K562 (cell line): Measurements from ENCODE around the gene MSX1. TPM values are rescaled to one million over a fixed set of nuclear protein-coding genes. Genes with fewer than 3 reads are reported as not detected.
A peak's percentile ranks its signal among the peaks of the same experiment; 100 is the strongest.

Experiments
- ATAC-seq: fragments of 200-7000 bp; cut with Tn5 transposase; 3 replicates; pipeline ENCODE4 v1.9.1; 2020; ENCODE audit warnings: moderate library complexity
- BruUV-seq: library from RNA; stranded (reverse); fragments of 400-500 nt; replicated peaks from 2 replicates; lab custom pipeline; 2021; lab: Mats Ljungman, UMichigan
- CTCF ChIA-PET: fragments of 300-600 bp; formaldehyde crosslinking; extraction: SDS; loops from one replicate; lab custom pipeline; 2021; ENCODE audit warnings: low intra/inter-chr PET ratio; lab: Yijun Ruan, JAX
- POLR2A ChIA-PET: fragments of 300-600, 350-650 bp; sonication (Branson Sonifier 250); formaldehyde crosslinking; extraction: SDS; loops from one replicate; lab custom pipeline; 2021; ENCODE audit warnings: antibody characterized with exemption, inconsistent platforms; lab: Yijun Ruan, JAX
- DNase-seq, 4 experiments: peaks; one replicate each; pipeline versions ENCODE4 v3.0.0 to v3.0.0-alpha.2; 2011 to 2018; ENCODE audit warnings: low spot score in 3 of 4, mixed read lengths in 3 of 4; ENCODE audit errors: extremely low read depth in 1 of 4
- FAIRE-seq: peaks from 2 replicates; lab custom pipeline; 2011; peaks lifted over from hg19 to GRCh38; lab: Jason Lieb, UNC
- H2AFZ ChIP-seq: 2 replicates; pipeline ENCODE4 v1.6.0; 2011; ENCODE audit warnings: low read depth, low read length, control low read depth, inconsistent platforms
- H3K27ac ChIP-seq: fragments of 200-600 bp; 3 replicates; pipeline ENCODE4 v1.8.0; 2011; ENCODE audit warnings: low read depth, mild to moderate bottlenecking, control low read depth, inconsistent platforms, low read length, moderate library complexity, mixed read lengths; ENCODE audit errors: extremely low read depth
- H3K27me3 ChIP-seq, 2 experiments: fragments of 300-600 bp in 1 of 2; 2 replicates in 1 of 2; 3 replicates in 1 of 2; pipeline versions ENCODE4 v1.6.0 to v1.8.0; 2011; ENCODE audit warnings: inconsistent platforms in 2 of 2, low read length in 2 of 2, mild to moderate bottlenecking in 1 of 2, mixed read lengths in 1 of 2, moderate library complexity in 1 of 2; ENCODE audit not compliant: control insufficient read depth in 2 of 2, insufficient read depth in 2 of 2
- H3K36me3 ChIP-seq: fragments of 300-600 bp; 3 replicates; pipeline ENCODE4 v1.8.0; 2011; ENCODE audit warnings: mild to moderate bottlenecking, low read length, inconsistent platforms; ENCODE audit not compliant: control insufficient read depth, insufficient read depth
- H3K4me1 ChIP-seq, 2 experiments: fragments of 200-600 bp in 1 of 2; replicated peaks in 1 of 2; 2 replicates in 1 of 2; 3 replicates in 1 of 2; pipeline versions ENCODE4 v1.5.1 to v1.8.0; 2011; ENCODE audit warnings: inconsistent platforms in 2 of 2, low read length in 2 of 2, mild to moderate bottlenecking in 1 of 2, mixed read lengths in 1 of 2, moderate library complexity in 1 of 2; ENCODE audit not compliant: control insufficient read depth in 2 of 2, insufficient read depth in 2 of 2
- H3K4me2 ChIP-seq: 2 replicates; pipeline ENCODE4 v1.6.1; 2011; ENCODE audit warnings: low read length, control low read depth, inconsistent platforms, mixed read lengths; ENCODE audit not compliant: insufficient read depth
- H3K4me3 ChIP-seq: fragments of 200-600 bp; sonication (generic), shearing (Covaris generic); 2 replicates; pipeline ENCODE4 v1.5.1; 2016; ENCODE audit warnings: control low read depth, inconsistent platforms
- H3K79me2 ChIP-seq: fragments of 200-600 bp; 3 replicates; pipeline ENCODE4 v1.8.0; 2011; ENCODE audit warnings: low read length, inconsistent platforms; ENCODE audit not compliant: control insufficient read depth, insufficient read depth
- H3K9ac ChIP-seq, 2 experiments: 2 replicates each; pipeline versions ENCODE4 v1.6.0 to v1.6.1; 2011; ENCODE audit warnings: low read depth in 2 of 2, low read length in 2 of 2, control low read depth in 1 of 2, inconsistent platforms in 1 of 2, mild to moderate bottlenecking in 1 of 2, mixed read lengths in 1 of 2; ENCODE audit not compliant: insufficient read depth in 1 of 2
- H3K9me1 ChIP-seq: one replicate; pipeline ENCODE4 v1.6.0; 2011; ENCODE audit warnings: inconsistent platforms, mild to moderate bottlenecking, low read length, moderate library complexity; ENCODE audit not compliant: control insufficient read depth, insufficient read depth
- H3K9me3 ChIP-seq: replicated peaks from 2 replicates; pipeline ENCODE4 v1.5.1; 2011; ENCODE audit warnings: low read depth, low read length, inconsistent platforms; ENCODE audit not compliant: control insufficient read depth, insufficient read depth
- H4K20me1 ChIP-seq: replicated peaks from 2 replicates; pipeline ENCODE4 v1.6.1; 2011; ENCODE audit warnings: low read length, inconsistent platforms, mixed read lengths; ENCODE audit not compliant: control insufficient read depth, insufficient read depth
- CBX8 ChIP-seq: fragments of 200-600 bp; sonication (generic); IDR thresholded peaks from 2 replicates; pipeline ENCODE4 v1.6.1; 2012; ENCODE audit warnings: borderline replicate concordance, mixed run types, low read depth, mild to moderate bottlenecking, moderate library complexity, mixed read lengths, low read length, control low read depth, inconsistent platforms; ENCODE audit not compliant: poor library complexity, severe bottlenecking; ENCODE audit errors: extremely low read depth
- NCOR1 ChIP-seq: fragments of 450-650 bp; IDR thresholded peaks from 2 replicates; pipeline ENCODE4 v1.6.1; 2016; ENCODE audit warnings: mild to moderate bottlenecking, moderate library complexity
- PTRF ChIP-seq: fragments of 450-650 bp; IDR thresholded peaks from 2 replicates; pipeline ENCODE4 v1.6.1; 2016; ENCODE audit warnings: mild to moderate bottlenecking, missing genetic modification characterization, missing compliant biosample characterization
- RAD21 ChIP-seq, 2 experiments: fragments of 250-450 bp in 1 of 2; fragments of 450-650 bp in 1 of 2; sonication (Bioruptor Pico) in 1 of 2; formaldehyde crosslinking in 1 of 2; IDR thresholded peaks in 1 of 2; conservative IDR thresholded peaks in 1 of 2; 2 replicates each; pipeline versions ENCODE4 v1.4.0 to v1.8.0; 2020 to 2022; ENCODE audit warnings: mild to moderate bottlenecking in 2 of 2, moderate library complexity in 1 of 2
- SMAD4 ChIP-seq: fragments of 250-450 bp; sonication (Bioruptor Pico); conservative IDR thresholded peaks from 2 replicates; pipeline ENCODE4 v1.8.0; 2021; ENCODE audit warnings: inconsistent platforms, mild to moderate bottlenecking, moderate library complexity
- ZNF696 ChIP-seq: fragments of 250-450 bp; sonication (Bioruptor Pico); conservative IDR thresholded peaks from 2 replicates; pipeline ENCODE4 v1.4.0; 2020; ENCODE audit warnings: mild to moderate bottlenecking, moderate library complexity
- WGBS: fragments of 100-300 bp; shearing (Covaris generic); methylation state at CpG from one replicate; pipeline ENCODE4 v1.1.6; 2016; ENCODE audit warnings: low coverage, mixed read lengths; ENCODE audit not compliant: insufficient coverage; ENCODE audit errors: missing lambda C conversion rate; 5-methylcytosine and 5-hydroxymethylcytosine counted together
- in situ Hi-C: fragments of 300-500 bp; cut with MboI; formaldehyde crosslinking; loops from 4 replicates; pipeline ENCODE4 v1.15.0; 2018; ENCODE audit warnings: inconsistent platforms, mixed read lengths
- intact Hi-C: fragments of 100-400 bp; cut with micrococcal nuclease; formaldehyde crosslinking; loops from 2 replicates; pipeline ENCODE4 v1.14.2; 2022
- polyA plus RNA-seq, 8 experiments: library from polyadenylated mRNA; depleted of rRNA in 4 of 8; stranded (reverse) in 5 of 8; unstranded in 3 of 8; fragments of >200 nt; fragmentation: Nextera tagmentation in 2 of 8; fragmentation: Illumina TruSeq in 1 of 8; extraction: Ambion mirVana in 2 of 8; extraction: Trizol in 1 of 8; gene quantifications; 2 replicates each; pipeline versions ENCODE4 v1.2.1 to v1.2.3, GENCODE V29; 2011 to 2014; ENCODE audit warnings: inconsistent platforms in 1 of 8, missing spikeins in 1 of 8
- total RNA-seq, 7 experiments: library from RNA; depleted of rRNA in 6 of 7; stranded (reverse); fragments of >200 nt in 6 of 7; fragmentation: Illumina TruSeq in 2 of 7; extraction: Trizol in 2 of 7; gene quantifications; 2 replicates each; pipeline versions ENCODE4 v1.2.1 to v1.2.3, GENCODE V29; 2011 to 2021; ENCODE audit warnings: low replicate concordance in 1 of 7
- TF ChIP-seq, protein P1 (sequence below): fragments of 450-650 bp; formaldehyde crosslinking; IDR thresholded peaks from 2 replicates; pipeline ENCODE4 v1.4.0; 2020; ENCODE audit warnings: mild to moderate bottlenecking, moderate library complexity
- TF ChIP-seq, protein P2 (sequence below): fragments of 450-650 bp; formaldehyde crosslinking; IDR thresholded peaks from 2 replicates; pipeline ENCODE4 v1.4.0; 2020; ENCODE audit warnings: mild to moderate bottlenecking, moderate library complexity
- TF ChIP-seq, protein P3 (sequence below), 3 experiments: IDR thresholded peaks in 2 of 3; conservative IDR thresholded peaks in 1 of 3; 2 replicates each; pipeline ENCODE4 v1.5.1; 2011 to 2012; ENCODE audit warnings: low read length in 3 of 3, mild to moderate bottlenecking in 3 of 3, control low read depth in 2 of 3, improper control_type of control experiment in 1 of 3, inconsistent platforms in 1 of 3, low read depth in 1 of 3, mixed read lengths in 1 of 3, moderate library complexity in 1 of 3; ENCODE audit not compliant: insufficient read depth in 2 of 3
- TF ChIP-seq, protein P4 (sequence below), 2 experiments: IDR thresholded peaks in 1 of 2; conservative IDR thresholded peaks in 1 of 2; 2 replicates each; pipeline ENCODE4 v1.6.1; 2016; ENCODE audit warnings: low read depth in 2 of 2, mild to moderate bottlenecking in 1 of 2, missing compliant biosample characterization in 1 of 2, missing genetic modification characterization in 1 of 2, moderate library complexity in 1 of 2
- TF ChIP-seq, protein P5 (sequence below): fragments of 450-650 bp; IDR thresholded peaks from 2 replicates; pipeline ENCODE4 v1.6.1; 2016

MSX1 gene
- total and polyA plus RNA-seq, 9 of the 15 experiments (the other 6 are each of a cell fraction or from before 2014, with no cell fraction given) = 1.3 to 6.3 (median 2.3) TPM

DNA sequence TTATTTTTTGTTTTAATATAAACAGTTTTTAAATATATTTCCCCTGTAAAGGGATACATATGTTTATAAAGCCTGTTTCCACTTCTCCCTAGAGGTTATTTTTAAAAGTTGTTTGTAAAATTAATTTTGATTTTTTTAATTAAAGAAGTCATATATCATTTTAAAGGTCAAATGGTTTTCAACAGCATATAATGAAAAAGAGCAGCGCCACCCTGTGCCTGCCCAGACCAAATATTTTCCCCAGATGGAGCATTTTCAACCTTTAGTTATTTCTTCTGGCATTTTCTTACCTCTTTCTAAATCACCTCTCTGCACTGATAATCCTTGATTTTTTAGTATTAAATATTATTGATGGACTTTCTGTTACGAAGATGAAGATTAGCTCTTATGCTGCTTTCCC, 21.0 kb downstream of the MSX1 start:
- Histone ChIP-seq H3K4me1 (no peaks in the 10 kb centered on the region), H2AFZ (no peak overlapping the region), H3K4me2 (no peak overlapping the region), H3K36me3 (no peaks in the 10 kb centered on the region), H3K27me3 (peaks cover 6 to 27% of the 10 kb centered on the region in 2 experiments; a peak in 4 of 5 replicates), H3K9ac (no peak overlapping the region), H3K79me2 (no peaks in the 10 kb centered on the region), H3K9me3 (no peaks in the 10 kb centered on the region), H4K20me1 (peaks cover 8% of the 10 kb centered on the region; the same call in 1 of the 2 replicates), H3K4me3 (no peak overlapping the region), H3K27ac (no peak overlapping the region), H3K9me1 (no peaks in the 10 kb centered on the region)
- intact Hi-C loops = loop anchor here (2.0 kb wide), 1 partner anchor 392 kb away; no protein-coding TSS in a partner anchor
- 0% methylated on average over 2 of the region's 2 CpGs for WGBS
- POLR2A ChIA-PET = no interaction called here
- DNase-seq (peak in 1 of 4 experiments; percentile 33), FAIRE-seq (no peak), ATAC-seq (peak; percentile 52; the same call in 1 of the 3 replicates)
- in situ Hi-C loops = loop anchor here (10.0 kb wide), 1 partner anchor 386 kb away; no protein-coding TSS in a partner anchor
- CTCF ChIA-PET = interaction anchor here (0.6 to 1.7 kb wide), 2 partner anchors 115 to 392 kb away, joined by 3 to 17 read pairs; no protein-coding TSS in a partner anchor
- no TSS peak for BruUV-seq
- TF ChIP-seq RAD21 (CRISPR knock-in tag; conservative IDR thresholded peaks at IDR 0.05 in 1 of 2, IDR thresholded peaks at IDR 0.05 in 1 of 2) (peak; percentile 45 to 62), NCOR1 (no peak), PTRF (tag) (no peak), ZNF696 (CRISPR knock-in tag) (no peak), SMAD4 (CRISPR knock-in tag) (no peak), CBX8 (no peak)
- TF ChIP-seq, protein P1, sequence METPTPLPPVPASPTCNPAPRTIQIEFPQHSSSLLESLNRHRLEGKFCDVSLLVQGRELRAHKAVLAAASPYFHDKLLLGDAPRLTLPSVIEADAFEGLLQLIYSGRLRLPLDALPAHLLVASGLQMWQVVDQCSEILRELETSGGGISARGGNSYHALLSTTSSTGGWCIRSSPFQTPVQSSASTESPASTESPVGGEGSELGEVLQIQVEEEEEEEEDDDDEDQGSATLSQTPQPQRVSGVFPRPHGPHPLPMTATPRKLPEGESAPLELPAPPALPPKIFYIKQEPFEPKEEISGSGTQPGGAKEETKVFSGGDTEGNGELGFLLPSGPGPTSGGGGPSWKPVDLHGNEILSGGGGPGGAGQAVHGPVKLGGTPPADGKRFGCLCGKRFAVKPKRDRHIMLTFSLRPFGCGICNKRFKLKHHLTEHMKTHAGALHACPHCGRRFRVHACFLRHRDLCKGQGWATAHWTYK (CRISPR knock-in tag) = no peak
- TF ChIP-seq, protein P2, sequence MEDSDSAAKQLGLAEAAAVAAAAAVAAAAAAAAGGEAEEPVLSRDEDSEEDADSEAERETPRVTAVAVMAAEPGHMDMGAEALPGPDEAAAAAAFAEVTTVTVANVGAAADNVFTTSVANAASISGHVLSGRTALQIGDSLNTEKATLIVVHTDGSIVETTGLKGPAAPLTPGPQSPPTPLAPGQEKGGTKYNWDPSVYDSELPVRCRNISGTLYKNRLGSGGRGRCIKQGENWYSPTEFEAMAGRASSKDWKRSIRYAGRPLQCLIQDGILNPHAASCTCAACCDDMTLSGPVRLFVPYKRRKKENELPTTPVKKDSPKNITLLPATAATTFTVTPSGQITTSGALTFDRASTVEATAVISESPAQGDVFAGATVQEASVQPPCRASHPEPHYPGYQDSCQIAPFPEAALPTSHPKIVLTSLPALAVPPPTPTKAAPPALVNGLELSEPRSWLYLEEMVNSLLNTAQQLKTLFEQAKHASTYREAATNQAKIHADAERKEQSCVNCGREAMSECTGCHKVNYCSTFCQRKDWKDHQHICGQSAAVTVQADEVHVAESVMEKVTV (CRISPR knock-in tag) = 0 out of 2 replicates have a peak, but pooled peaks have one; percentile 40
- TF ChIP-seq, protein P3, sequence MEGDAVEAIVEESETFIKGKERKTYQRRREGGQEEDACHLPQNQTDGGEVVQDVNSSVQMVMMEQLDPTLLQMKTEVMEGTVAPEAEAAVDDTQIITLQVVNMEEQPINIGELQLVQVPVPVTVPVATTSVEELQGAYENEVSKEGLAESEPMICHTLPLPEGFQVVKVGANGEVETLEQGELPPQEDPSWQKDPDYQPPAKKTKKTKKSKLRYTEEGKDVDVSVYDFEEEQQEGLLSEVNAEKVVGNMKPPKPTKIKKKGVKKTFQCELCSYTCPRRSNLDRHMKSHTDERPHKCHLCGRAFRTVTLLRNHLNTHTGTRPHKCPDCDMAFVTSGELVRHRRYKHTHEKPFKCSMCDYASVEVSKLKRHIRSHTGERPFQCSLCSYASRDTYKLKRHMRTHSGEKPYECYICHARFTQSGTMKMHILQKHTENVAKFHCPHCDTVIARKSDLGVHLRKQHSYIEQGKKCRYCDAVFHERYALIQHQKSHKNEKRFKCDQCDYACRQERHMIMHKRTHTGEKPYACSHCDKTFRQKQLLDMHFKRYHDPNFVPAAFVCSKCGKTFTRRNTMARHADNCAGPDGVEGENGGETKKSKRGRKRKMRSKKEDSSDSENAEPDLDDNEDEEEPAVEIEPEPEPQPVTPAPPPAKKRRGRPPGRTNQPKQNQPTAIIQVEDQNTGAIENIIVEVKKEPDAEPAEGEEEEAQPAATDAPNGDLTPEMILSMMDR (IDR thresholded peaks at IDR 0.05 in 2 of 3, conservative IDR thresholded peaks at IDR 0.05 in 1 of 3; ENCODE audit: insufficient read depth in 2 of 3, low read depth in 1 of 3, low read length in 3 of 3) = peak; percentile 25 to 66 (median 36); a peak in 3 of 6 replicates
- TF ChIP-seq, protein P4, sequence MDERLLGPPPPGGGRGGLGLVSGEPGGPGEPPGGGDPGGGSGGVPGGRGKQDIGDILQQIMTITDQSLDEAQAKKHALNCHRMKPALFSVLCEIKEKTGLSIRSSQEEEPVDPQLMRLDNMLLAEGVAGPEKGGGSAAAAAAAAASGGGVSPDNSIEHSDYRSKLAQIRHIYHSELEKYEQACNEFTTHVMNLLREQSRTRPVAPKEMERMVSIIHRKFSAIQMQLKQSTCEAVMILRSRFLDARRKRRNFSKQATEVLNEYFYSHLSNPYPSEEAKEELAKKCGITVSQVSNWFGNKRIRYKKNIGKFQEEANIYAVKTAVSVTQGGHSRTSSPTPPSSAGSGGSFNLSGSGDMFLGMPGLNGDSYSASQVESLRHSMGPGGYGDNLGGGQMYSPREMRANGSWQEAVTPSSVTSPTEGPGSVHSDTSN (CRISPR knock-in tag; IDR thresholded peaks at IDR 0.05; ENCODE audit: low read depth) = no peak
- TF ChIP-seq, protein P4 (tag; conservative IDR thresholded peaks at IDR 0.05; ENCODE audit: low read depth) = peak; percentile 51
- TF ChIP-seq, protein P5, sequence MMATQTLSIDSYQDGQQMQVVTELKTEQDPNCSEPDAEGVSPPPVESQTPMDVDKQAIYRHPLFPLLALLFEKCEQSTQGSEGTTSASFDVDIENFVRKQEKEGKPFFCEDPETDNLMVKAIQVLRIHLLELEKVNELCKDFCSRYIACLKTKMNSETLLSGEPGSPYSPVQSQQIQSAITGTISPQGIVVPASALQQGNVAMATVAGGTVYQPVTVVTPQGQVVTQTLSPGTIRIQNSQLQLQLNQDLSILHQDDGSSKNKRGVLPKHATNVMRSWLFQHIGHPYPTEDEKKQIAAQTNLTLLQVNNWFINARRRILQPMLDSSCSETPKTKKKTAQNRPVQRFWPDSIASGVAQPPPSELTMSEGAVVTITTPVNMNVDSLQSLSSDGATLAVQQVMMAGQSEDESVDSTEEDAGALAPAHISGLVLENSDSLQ = no peak
